ENCODE results near the gene EPB42. TPM values are rescaled to one million over a fixed set of nuclear protein-coding genes. Genes with fewer than 3 reads are reported as not detected.

EPB42 gene
- total and polyA plus RNA-seq, 2 experiments from 2014 or later = not detected

GRCh38 chr15:43253431-43254403 is 32.9 kb upstream of the EPB42 start:
- Histone ChIP-seq H2AFZ (peak overlapping the region; percentile 38; the same call in 1 of the 2 replicates), H3K4me3 (no peak overlapping the region), H3K4me2 (no peak overlapping the region), H3K27ac (ENCODE audit: low read depth) (no peak overlapping the region), H3F3A (replicated peaks; ENCODE audit: low read depth) (no peaks in the 10 kb centered on the region), H3K36me3 (ENCODE audit: insufficient read depth) (no peaks in the 10 kb centered on the region), H3K27me3 (ENCODE audit: insufficient read depth) (no peaks in the 10 kb centered on the region), H3K4me1 (ENCODE audit: insufficient read depth) (no peaks in the 10 kb centered on the region), H3K9me2 (ENCODE audit: insufficient read depth) (no peaks in the 10 kb centered on the region), H3K79me2 (replicated peaks; ENCODE audit: insufficient read depth) (no peaks in the 10 kb centered on the region), H4K20me1 (replicated peaks; ENCODE audit: insufficient read depth) (no peaks in the 10 kb centered on the region)
- Mint-ChIP-seq H3K27me3 (ENCODE audit: insufficient read depth, low read depth, poor library complexity) (peaks cover 5% of the 10 kb centered on the region), H3K36me3 (ENCODE audit: low read depth) (no peaks in the 10 kb centered on the region), H3K4me1 (0 out of 3 replicates have a peak, but pooled peaks cover 2% of the 10 kb centered on the region), H3K4me3 (no peak overlapping the region), H3K27ac (no peak overlapping the region), H3K9me3 (no peaks in the 10 kb centered on the region)
- no peak for ATAC-seq
- TF ChIP-seq ETS1 (IDR thresholded peaks at IDR 0.05) = no peak
- TF ChIP-seq POLR2AphosphoS5 (IDR thresholded peaks at IDR 0.05; ENCODE audit: low read depth) = no peak
- TF ChIP-seq NANOG (IDR thresholded peaks at IDR 0.05; ENCODE audit: borderline replicate concordance) = no peak
- TF ChIP-seq ZNF462 (CRISPR knock-in tag; IDR thresholded peaks at IDR 0.05) = no peak
- TF ChIP-seq JUNB (IDR thresholded peaks at IDR 0.05; ENCODE audit: unreplicated experiment) = no peak
- TF ChIP-seq ZNF114 (CRISPR knock-in tag; IDR thresholded peaks at IDR 0.05) = no peak
- TF ChIP-seq ZNF331 (CRISPR knock-in tag; IDR thresholded peaks at IDR 0.05; ENCODE audit: low read depth) = no peak
- TF ChIP-seq EZH2 (IDR thresholded peaks at IDR 0.05; ENCODE audit: low read depth, unreplicated experiment) = no peak
- no peak for TF ChIP-seq CTCF (conservative IDR thresholded peaks at IDR 0.05; ENCODE audit: low read depth in 2 of 2)
- TF ChIP-seq REST (IDR thresholded peaks at IDR 0.05; ENCODE audit: unreplicated experiment) = no peak
- TF ChIP-seq CREB1 (CRISPR knock-in tag; IDR thresholded peaks at IDR 0.05; ENCODE audit: low read depth) = no peak
- TF ChIP-seq EZH2phosphoT487 (IDR thresholded peaks at IDR 0.05; ENCODE audit: unreplicated experiment) = no peak
- no peak for TF ChIP-seq STAT1 (IDR thresholded peaks at IDR 0.05; ENCODE audit: unreplicated experiment)
- DNase-seq (ENCODE audit: low spot score) = no peak
